HT-29 (cell line): ENCODE data around the gene SLC22A13. TPM values are rescaled to one million over a fixed set of nuclear protein-coding genes. Genes with fewer than 3 reads are reported as not detected.
"Not testable (repeated sequence)": the region's sequence is repeated elsewhere in the genome, so short reads cannot be mapped to it uniquely, and the experiment has no call there.

ENCODE experiments used
- DNase-seq: peaks from one replicate; pipeline ENCODE4 v3.0.0-alpha.2; 2015; ENCODE audit warnings: low spot score
- total RNA-seq: library from RNA; depleted of rRNA; stranded (reverse); fragments of >200 nt; shearing (Covaris generic); gene quantifications from 2 replicates; pipeline ENCODE4 v1.2.3, GENCODE V29; 2014

Gene SLC22A13
- total RNA-seq, 1 experiment from 2014 or later: 0.25 TPM

DNA sequence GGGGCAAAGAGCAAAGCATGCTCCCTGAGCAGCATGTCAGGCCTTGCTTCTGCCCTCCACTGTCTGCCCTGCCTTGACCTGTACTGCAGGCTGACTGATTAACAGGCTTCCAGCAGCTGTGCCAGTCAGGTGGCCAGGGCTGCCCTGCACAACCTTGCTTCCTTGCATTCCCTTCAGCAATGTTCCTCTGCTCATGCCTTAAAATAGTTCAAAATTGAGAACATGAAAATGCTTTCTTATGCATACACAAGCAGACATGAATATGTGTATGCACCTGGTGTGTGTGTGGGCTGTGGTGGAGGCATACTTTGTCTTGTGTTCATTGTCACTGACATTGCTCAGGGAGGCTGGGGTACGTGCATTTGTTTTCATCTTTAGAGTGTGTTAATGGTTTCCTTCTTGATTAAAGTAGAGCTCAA, 1.2 kb upstream of the SLC22A13 start:
- no peak for DNase-seq

DNA sequence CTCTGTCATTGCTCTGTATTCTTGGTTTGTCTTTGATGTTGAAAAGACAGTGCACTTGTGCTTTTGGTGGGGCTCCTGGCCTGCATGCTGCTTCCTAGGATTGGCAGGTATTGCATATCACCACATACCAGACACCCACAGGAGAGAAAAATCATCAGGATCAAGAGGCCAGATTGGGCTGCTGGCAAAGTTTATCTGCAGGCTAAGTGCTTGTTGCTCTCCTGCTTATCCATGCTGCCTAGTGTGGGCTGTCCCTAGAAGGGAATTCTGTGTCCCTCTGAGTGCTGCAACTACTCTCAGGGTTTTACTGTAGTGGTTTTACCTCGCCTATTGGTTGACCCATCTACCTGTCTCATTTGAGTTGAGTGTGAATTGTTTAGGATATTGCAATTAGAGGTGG, 833 bp upstream of the SLC22A13 start:
- no peak for DNase-seq

DNA sequence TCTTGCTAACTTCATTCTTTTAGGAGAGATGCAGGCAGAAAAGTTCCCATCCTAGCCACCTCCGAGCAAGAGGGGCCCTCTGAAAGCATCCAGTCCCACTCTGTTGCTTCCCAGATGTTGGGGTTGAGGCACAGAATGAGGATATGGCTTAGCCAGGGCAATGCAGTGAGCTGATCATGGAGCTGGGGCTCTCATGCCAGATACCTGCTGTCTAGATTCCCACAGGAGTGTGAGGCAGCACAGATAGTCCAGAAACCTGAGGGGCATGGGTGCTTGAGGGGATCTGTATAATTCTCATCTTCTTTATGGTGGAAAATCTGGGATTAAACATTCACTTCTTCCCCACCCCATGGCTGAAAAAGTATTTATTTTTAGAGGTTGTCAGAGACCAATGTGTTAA, 1.2 kb downstream of the SLC22A13 start:
- DNase-seq: no peak

DNA sequence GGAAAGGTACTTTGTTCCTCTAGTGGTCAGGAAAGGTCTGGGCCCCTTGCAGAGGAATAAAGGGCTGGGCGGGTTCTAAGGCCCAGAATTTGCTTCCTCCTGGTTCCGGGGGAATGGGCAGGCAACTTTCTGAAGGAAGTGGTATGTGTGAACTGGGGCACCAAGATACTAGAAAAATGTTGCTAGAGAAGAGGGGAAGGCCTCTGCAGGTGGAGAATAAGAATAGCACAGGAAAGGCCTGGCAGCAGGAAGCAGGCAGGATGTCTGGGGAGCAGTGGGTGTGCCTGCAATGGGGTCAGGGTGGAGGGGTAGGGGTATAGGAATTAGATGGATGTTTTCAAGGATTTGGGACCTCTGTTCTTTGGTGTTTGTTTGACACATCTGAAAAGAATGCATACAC, 2.0 kb downstream of the SLC22A13 start:
- DNase-seq: no peak

DNA sequence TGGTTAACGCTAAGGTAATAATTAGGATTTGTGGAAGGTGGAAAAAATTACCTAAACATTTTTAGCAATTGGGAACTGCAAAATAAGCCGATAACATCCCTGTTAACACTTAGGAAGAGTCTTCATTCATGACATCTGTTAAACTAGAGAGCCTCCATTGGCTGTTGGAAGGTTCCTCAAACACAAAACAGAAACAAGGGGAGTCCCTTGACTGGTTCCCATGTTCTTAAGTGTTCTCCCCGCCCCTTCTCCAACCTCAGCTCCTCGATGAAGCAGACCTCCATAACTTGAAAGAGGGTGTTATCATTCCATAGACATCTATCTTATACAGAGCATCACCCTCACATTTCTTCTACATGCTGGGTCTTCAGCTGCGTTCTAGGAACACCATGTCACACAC, 2.5 kb downstream of the SLC22A13 start:
- DNase-seq: no peak

DNA sequence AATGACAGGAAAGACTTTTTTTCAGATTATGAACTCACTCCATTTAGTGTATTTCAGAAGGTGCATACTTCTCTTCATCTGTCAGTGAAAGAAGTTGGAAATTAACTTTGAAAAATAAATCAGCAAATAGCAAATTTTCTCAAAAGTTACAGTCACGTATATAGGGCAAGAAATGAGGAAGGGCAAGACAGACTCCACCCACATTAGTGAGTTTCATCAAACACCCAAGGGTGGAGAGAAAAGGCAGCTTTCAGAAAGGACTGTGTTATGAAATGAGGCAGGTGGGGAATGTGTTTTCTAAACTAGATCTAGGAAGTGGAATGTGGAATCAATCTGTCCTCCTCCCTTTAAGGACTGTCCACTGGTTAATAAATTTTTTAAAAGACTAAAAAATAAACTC, 2.9 kb downstream of the SLC22A13 start:
- no peak for DNase-seq

DNA sequence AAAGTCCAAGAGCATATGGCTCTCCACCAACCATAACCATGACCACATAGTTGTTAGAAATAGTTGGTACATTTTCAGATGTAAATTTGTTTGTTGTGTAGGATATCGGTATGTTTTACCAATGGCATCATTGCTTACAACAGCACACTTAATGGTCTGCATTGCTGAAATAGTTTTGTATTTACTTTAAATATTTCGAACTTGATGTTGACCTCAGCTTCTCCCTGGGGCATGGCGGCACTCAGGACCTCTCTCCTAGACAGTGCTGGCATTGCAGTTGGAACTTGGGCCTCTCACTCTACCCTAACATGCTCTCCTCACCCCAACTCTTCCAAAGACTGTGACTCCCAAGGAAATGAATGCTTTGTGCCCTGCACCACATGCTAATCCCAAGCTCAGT, 5.0 kb downstream of the SLC22A13 start:
- DNase-seq: no peak

DNA sequence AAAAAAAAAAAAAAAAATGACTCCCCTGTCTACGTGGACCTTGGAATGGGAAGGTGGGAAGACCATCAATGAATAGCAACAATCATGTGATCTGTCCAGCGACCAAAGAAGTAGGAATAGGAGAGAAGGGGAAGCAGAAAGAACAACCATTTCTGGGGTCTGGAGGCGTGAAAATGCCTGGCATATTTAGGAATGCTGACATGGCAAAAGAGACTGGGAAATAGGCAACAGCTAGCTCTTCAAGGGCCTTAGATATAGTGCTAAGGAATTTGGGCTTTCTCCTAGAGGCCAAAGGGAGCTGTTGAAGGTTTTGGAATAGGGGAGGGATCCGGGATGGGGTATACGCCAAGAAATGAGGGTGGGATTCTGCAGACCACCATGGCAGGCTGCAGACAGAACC, 5.9 kb downstream of the SLC22A13 start:
- no peak for DNase-seq

DNA sequence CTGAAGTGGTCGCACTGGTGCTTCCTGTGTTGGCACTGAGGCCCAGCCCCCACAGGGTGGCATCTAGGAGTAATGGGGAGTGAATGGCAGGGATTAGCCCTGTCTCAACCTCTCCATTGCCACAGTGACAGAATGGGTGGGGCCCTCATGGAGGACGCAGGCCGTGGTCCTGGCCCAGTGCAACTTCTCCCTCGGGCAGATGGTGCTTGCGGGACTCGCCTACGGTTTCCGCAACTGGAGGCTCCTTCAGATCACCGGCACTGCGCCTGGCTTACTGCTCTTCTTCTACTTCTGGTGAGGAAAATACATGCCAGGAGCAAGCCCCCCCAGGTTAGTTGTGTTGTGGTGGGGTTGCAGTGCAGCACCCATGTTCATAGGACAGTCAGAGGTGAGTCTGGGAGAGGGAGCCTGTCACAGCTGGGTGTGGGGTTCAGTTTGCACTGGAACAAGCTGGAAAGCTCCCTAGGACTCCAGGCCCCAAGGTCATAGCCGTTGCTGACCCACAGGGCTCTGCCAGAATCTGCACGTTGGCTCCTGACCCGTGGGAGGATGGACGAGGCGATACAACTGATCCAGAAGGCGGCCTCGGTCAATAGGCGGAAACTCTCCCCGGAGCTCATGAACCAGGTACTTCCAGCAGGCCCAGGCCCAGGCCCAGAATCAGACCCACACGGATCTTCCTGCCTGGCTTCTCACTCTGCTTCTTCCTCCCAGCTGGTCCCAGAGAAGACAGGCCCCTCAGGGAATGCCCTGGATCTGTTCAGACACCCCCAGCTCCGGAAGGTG, 9.4 kb downstream of the SLC22A13 start:
- DNase-seq: no peak

DNA sequence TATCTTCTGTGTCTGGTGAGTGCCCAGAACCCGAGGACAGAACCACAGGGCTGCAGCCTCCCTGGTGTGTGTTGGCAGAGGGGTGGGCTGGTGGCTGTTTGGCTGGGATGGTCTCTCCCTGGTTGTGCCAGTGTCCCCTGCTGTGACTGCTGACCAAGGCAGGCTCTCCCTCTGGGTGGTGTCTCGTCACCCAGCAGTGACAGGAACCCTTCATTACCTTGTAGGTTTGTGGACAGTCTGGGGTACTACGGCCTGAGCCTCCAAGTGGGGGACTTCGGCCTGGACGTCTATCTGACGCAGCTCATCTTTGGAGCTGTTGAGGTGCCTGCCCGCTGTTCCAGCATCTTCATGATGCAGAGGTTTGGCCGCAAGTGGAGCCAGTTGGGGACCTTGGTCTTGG, 10.0 kb downstream of the SLC22A13 start:
- DNase-seq: no peak

DNA sequence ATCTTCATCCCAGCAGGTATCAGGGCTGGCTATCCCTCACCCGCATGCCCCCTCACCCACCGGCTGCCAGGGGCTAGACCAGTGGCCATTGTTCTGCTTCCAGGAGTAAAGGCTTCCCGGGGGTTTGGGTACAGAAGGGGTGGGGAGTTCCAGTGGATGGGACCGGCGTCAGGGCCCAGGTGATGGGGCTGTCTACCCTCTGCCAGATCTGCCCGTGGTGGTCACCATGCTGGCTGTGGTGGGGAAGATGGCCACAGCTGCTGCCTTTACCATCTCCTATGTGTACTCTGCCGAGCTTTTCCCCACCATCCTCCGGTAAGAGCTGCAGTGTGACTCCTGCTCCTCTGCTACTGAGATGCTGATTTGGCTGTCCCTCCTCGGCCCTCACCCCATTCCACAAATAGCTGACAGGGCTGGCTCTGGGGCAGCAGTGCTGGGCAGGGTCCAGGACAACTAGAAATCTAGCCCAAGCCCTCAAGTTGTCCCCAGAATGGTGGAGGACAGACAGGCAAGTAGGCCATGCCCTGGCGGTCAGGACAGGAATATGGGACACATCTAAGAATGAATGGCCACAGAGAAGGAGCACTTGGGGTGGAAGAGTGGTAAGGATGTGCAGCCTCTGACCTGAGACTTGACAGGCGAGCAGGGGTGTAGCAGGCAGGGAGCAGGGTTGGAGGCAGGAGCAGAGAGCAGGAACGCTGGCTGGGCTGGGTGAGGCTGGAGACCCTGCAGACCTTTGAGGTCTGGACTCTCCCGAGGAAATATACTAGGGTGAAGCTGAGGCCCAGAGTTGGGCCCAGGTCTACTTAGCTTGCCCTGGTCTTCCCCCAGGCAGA, 10.7 kb downstream of the SLC22A13 start:
- DNase-seq: no peak

DNA sequence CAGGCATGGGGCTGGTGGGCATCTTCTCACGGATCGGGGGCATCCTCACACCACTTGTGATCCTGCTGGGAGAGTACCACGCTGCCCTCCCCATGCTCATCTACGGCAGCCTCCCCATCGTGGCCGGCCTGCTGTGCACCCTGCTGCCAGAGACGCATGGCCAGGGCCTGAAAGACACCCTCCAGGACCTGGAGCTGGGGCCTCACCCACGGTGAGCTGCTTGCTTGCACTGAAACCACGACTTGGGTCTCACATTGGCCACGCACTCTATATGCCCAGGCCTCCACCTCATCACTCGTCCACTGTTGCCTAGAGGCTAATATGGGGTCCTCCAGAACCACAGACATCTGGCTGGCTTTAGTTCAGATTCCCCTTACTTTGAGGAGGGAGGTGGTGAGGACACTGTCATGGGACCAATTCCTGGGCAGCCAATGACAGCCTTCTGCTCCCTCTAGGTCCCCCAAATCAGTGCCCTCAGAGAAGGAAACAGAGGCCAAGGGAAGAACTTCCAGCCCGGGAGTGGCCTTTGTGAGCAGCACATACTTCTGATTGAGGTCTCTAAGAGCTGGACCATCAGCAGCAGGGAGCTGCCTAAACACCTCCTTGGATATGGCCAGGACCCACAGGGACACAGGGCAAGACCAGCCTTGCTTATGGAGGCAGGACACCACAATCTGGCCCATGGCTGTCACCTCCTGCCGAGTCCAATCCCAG, 11.5 kb downstream of the SLC22A13 start:
- DNase-seq: no peak

DNA sequence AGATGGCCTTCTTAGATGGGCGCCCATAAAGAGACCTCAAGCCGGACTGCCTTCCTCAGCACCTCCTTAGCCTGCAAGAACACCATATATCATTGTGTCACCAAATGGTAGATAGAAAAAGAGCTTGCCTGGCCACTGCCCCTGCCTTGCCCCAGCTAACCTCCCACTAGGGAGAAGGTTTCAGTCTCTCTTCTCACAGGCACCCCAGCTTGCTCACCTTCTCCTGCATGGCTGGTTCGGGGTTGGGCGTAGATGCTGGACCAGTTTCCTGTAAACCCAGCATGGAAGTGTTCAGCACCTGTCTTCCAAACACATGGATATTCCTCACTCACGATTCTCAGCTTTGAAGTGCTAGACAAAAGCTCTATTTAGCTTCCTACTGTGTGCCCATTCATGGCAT, 13.2 kb downstream of the SLC22A13 start:
- DNase-seq: no peak

DNA sequence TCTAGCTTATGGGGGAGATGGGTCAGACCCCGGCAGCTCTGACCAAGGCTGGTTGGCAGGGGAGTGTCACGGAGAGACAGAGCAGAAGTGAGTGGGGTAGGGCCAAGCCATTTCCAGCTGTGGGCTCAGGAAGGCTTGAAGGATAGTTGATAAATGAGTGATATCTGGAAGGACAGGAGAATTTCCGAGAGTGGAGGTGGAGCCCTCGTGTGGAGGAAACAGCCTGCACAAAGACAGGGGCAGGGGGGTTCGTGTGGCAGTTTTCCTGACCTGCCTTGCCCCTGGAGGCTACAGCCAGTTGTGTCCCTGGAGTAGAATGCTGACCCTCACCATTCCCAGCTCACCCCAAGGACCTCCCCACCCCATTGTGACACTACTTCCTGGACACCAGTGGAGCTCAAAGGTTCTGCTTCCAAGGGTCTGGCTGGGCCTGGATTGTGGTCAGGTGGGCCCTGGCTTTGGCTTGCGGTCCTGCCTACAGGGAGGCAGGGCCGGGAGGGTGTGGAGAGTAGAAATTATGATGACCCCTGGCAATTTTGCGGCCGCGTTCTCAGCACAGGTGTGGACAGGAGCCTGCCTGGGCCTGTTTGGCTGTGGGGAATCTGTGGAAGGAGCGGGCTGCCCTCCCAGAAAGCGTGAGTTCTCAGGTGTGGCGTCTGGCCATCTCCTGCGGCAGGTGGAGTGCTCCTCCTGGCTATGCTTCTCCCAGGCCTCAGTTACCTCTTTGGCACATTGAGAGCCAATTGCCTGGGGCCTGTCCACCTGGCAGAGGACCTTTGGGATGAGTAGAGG, 16.5 kb downstream of the SLC22A13 start, which contains the start of gene SLC22A14:
SLC22A14 (plus strand) TSS at position 400 of the 792 bp plus-strand sequence. CDS start 23,733 bp downstream, outside the sequence.
- peak; percentile 5 for DNase-seq

DNA sequence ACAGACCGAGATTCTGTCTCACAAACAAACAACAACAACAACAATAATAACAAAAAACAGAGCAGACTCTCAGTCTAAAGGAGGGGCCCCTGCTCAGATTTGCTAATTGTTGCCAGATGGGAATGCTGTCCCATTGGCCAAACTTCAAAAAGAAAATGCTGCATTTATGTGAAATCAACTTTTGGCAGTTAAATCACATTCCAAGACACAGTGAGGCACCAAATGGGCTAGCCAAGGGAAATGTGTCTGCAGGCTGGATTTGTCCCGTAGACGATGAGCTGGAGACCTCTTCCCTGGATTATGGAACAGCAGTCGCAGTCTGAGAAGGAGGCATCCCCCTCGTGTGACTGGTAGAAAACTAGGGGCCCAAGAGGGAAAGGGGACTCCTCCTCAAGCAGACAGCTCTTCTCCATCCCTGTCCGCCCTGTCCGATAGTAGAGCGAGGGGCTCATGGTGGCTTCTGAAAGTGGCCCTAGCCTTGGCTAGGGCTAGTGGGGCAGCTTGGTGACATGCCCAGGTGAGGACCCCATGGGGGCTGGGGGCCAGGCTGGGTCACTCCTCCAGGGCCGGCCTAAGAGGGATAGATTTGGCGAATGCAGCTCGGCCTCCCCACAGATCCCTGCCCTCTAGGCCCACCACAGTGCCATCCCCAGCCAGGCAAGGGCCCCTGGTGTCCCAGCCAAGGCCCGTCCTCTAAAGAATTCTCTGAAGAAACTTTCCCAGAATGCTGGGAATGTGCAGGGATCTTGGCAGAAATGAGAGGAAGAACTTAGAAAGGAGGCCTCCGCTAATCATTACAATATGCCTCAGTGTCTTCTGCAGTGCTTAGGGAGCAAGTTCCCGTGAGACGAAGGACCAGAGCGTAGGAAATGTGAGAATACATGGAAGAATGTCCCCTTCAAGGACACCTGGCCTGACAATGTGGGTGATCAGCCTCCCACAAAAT, 18.5 kb downstream of the SLC22A13 start:
- no peak for DNase-seq

DNA sequence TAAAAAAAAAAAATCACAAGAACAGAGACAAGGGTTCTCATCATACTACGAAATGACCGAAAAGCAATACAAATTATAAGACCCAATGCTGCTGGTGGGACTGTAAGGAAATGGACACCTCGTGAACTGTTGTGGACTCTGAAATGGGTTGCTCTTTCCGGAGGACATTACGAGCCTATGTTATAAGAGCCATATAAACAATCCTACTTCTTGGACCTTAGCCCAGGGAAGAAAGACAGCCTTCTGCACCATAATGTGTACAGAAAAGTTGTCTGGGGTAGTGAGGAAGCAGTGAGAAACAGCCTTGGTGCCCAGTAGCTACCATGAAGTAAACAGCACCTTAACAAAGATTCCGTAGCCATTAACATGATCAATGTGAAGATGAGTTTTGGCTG, 19.1 kb downstream of the SLC22A13 start:
- no peak for DNase-seq

DNA sequence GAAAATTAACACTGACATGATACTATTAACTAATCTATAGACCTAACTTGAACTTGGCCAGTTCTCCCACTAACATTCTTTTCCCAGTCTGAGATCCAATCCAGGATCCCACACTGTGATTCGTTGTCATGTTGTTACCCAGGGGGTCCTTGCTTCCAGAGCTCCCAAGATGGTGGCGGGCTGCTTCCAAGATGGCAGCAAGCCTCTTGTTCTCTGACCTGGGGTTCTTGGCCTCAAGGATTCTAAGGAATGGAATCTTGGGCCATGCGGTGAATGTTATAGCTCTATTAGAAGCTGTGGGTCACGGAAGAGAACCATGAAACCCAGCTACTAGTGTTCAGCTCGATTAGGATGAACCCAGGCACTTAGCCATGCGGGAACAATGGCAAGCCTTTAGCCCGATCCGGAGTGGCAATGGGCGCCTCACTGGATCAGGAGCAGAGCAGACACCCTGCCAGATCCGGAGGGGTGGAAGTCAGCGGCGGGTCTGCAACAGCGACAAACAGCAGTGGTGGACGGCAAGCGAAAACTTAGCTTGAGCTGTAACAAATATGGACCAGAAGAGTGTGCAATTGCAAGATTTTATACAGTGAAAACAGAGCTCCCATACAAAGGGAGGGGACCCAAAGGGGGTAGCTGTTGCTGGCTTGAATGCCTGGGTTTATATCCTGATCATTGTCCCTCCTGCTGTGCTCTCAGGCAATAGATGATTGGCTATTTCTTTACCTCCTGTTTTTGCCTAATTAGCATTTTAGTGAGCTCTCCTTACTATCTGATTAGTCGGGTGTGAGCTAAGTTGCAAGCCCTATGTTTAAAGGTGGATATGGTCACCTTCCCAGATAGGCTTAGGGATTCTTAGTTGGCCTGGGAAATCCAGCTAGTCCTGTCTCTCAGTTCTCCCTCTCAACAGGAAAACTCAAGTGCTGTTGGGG, 23.9 kb downstream of the SLC22A13 start:
- not testable (repeated sequence) for DNase-seq

DNA sequence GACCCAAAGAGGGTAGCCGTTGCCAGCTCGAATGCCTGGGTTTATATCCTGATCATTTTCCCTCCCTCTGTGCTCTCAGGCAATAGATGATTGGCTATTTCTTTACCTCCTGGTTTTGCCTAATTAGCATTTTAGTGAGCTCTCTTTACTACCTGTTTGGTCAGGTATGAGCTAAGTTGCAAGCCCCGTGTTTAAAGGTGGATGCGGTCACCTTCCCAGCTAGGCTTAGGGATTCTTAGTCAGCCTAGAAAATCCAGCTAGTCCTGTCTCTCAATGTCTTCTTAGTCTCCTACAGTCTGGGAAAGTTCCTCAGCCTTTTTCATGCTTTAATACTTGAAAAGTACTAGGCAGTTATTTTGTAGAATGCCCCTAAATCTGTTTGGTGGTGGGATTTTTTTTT, 31.4 kb downstream of the SLC22A13 start:
- DNase-seq: not testable (repeated sequence)

DNA sequence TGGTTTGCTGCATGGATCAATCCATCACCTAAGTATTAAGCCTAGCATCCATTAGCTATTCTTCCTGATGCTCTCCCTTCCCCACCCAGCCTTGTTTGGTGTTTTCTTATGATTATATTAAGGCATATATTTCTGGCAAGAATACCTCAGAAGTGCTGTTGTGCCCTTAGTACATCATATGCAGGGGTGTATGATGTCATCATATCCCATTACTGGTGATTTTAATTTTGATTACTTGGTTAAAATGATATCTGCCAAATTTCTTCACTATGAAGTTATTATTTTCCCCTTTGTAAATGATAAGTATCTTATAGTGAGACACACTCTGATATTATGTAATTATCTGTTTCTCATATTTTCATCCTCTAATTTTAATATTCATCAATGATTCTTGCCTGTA, 31.9 kb downstream of the SLC22A13 start:
- no peak for DNase-seq
